Smooth muscle cell (in vitro differentiated cells): ENCODE measurements around the gene BACE2. TPM values are rescaled to one million over a fixed set of nuclear protein-coding genes. Genes with fewer than 3 reads are reported as not detected.

ENCODE experiments used
- DNase-seq: peaks from one replicate; lab custom pipeline; 2025; ENCODE audit not compliant: unreplicated experiment; lab: John Stamatoyannopoulos, UW
- H2AFZ ChIP-seq: fragments of 200-600 bp; sonication (generic); 2 replicates; pipeline ENCODE4 v1.6.0; 2016; ENCODE audit warnings: antibody characterized with exemption, low read depth, mild to moderate bottlenecking
- H3F3A ChIP-seq: fragments of 200-600 bp; sonication (generic); 2 replicates; pipeline ENCODE4 v1.6.0; 2017; ENCODE audit warnings: antibody characterized with exemption, low read depth
- H3K27ac ChIP-seq: fragments of 200-600 bp; sonication (generic); 2 replicates; pipeline ENCODE4 v1.5.1; 2016; ENCODE audit warnings: low read depth, mild to moderate bottlenecking
- H3K27me3 ChIP-seq: fragments of 200-600 bp; sonication (generic); 2 replicates; pipeline ENCODE4 v1.6.1; 2016; ENCODE audit warnings: low read depth, mild to moderate bottlenecking
- H3K36me3 ChIP-seq: fragments of 200-600 bp; sonication (generic); 2 replicates; pipeline ENCODE4 v1.5.1; 2016; ENCODE audit warnings: low read depth
- H3K4me1 ChIP-seq: fragments of 200-600 bp; sonication (generic); 2 replicates; pipeline ENCODE4 v1.5.1; 2016; ENCODE audit warnings: low read depth
- H3K4me2 ChIP-seq: fragments of 200-600 bp; sonication (generic); 2 replicates; pipeline ENCODE4 v1.6.0; 2016; ENCODE audit warnings: mild to moderate bottlenecking
- H3K4me3 ChIP-seq: fragments of 200-600 bp; sonication (generic); 2 replicates; pipeline ENCODE4 v1.5.1; 2016; ENCODE audit warnings: mild to moderate bottlenecking
- H3K79me2 ChIP-seq: fragments of 200-600 bp; sonication (generic); 2 replicates; pipeline ENCODE4 v1.6.0; 2016; ENCODE audit warnings: low read depth, mild to moderate bottlenecking
- H3K9ac ChIP-seq: fragments of 200-600 bp; sonication (generic); 2 replicates; pipeline ENCODE4 v1.6.0; 2016; ENCODE audit warnings: low read depth
- H3K9me3 ChIP-seq: fragments of 200-600 bp; sonication (generic); replicated peaks from 2 replicates; pipeline ENCODE4 v1.5.1; 2016; ENCODE audit warnings: low read depth
- H4K20me1 ChIP-seq: fragments of 200-600 bp; sonication (generic); 2 replicates; pipeline ENCODE4 v1.6.0; 2016; ENCODE audit warnings: low read depth
- WGBS: methylation state at CpG from one replicate; pipeline ENCODE4 v1.1.7; 2016; ENCODE audit warnings: low lambda C conversion rate; 5-methylcytosine and 5-hydroxymethylcytosine counted together
- polyA plus RNA-seq: library from polyadenylated mRNA; unstranded; fragments of >200 nt; fragmentation: Nextera tagmentation; extraction: Ambion mirVana; gene quantifications from 2 replicates; pipeline ENCODE4 v1.2.1, GENCODE V29; 2016
- total RNA-seq: library from RNA; depleted of rRNA; stranded (reverse); fragments of >200 nt; gene quantifications from 2 replicates; pipeline ENCODE4 v1.2.3, GENCODE V29; 2014
- TF ChIP-seq, protein P1 (sequence below): fragments of 200-600 bp; sonication (generic); IDR thresholded peaks from 2 replicates; pipeline ENCODE4 v1.5.1; 2017; ENCODE audit warnings: borderline replicate concordance, mild to moderate bottlenecking, antibody characterized with exemption; ENCODE audit not compliant: insufficient read depth, poor library complexity, severe bottlenecking

Gene BACE2
- total and polyA plus RNA-seq, 2 experiments from 2014 or later: 25.3 to 33.3 TPM

DNA sequence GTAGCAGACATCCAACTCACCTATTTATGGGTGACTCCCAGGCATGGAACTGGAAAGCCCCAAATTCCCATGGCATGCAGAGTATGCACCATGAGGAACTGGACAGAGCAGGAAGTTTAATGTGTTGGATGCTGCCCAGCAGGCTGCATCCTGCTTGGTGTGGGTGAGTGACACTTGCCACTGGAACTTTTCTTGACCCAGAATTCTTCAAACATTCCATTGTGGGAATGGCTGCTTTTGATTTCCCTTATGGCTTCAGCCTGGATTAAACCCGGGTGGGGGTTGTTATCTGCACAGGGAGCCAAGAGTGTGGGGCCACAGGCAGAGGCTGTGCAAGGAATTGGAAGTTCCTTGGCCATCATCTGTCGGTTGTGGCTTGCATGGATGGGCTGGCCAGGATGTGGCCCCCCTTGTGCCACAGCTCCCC is 26.9 kb upstream of the BACE2 start:
- no peak overlapping the region for H3K4me2 ChIP-seq
- H4K20me1 ChIP-seq: no peaks in the 10 kb centered on the region
- no peaks in the 10 kb centered on the region for H3K4me1 ChIP-seq
- no peaks in the 10 kb centered on the region for H3K27me3 ChIP-seq
- no peak overlapping the region for H3K4me3 ChIP-seq
- no peaks in the 10 kb centered on the region for H3K36me3 ChIP-seq
- no peaks in the 10 kb centered on the region for H3K9me3 ChIP-seq
- H3K79me2 ChIP-seq: no peaks in the 10 kb centered on the region
- no peak overlapping the region for H3K27ac ChIP-seq
- H2AFZ ChIP-seq: no peak overlapping the region
- no peak overlapping the region for H3K9ac ChIP-seq
- no peaks in the 10 kb centered on the region for H3F3A ChIP-seq
- DNase-seq: no peak
- TF ChIP-seq, protein P1, sequence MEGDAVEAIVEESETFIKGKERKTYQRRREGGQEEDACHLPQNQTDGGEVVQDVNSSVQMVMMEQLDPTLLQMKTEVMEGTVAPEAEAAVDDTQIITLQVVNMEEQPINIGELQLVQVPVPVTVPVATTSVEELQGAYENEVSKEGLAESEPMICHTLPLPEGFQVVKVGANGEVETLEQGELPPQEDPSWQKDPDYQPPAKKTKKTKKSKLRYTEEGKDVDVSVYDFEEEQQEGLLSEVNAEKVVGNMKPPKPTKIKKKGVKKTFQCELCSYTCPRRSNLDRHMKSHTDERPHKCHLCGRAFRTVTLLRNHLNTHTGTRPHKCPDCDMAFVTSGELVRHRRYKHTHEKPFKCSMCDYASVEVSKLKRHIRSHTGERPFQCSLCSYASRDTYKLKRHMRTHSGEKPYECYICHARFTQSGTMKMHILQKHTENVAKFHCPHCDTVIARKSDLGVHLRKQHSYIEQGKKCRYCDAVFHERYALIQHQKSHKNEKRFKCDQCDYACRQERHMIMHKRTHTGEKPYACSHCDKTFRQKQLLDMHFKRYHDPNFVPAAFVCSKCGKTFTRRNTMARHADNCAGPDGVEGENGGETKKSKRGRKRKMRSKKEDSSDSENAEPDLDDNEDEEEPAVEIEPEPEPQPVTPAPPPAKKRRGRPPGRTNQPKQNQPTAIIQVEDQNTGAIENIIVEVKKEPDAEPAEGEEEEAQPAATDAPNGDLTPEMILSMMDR: no peak
- 66% methylated on average over 2 of the region's 2 CpGs for WGBS

- Histone ChIP-seq H3K4me1 (no peaks in the 10 kb centered on the region), H3K27ac (no peak overlapping the region), H3K36me3 (no peaks in the 10 kb centered on the region), H3K79me2 (no peaks in the 10 kb centered on the region), H2AFZ (no peak overlapping the region), H4K20me1 (no peaks in the 10 kb centered on the region), H3K27me3 (no peaks in the 10 kb centered on the region), H3K9me3 (no peaks in the 10 kb centered on the region), H3K9ac (no peak overlapping the region), H3K4me3 (no peak overlapping the region), H3F3A (no peaks in the 10 kb centered on the region), H3K4me2 (no peak overlapping the region)
- no peak for DNase-seq
- TF ChIP-seq, protein P1: no peak
- 73% methylated on average over 15 of the region's 15 CpGs for WGBS
Observed at GRCh38 chr21:41142051-41142795, 25.7 kb upstream of the BACE2 start.

- H3K4me2 ChIP-seq: no peak overlapping the region
- H3F3A ChIP-seq: no peaks in the 10 kb centered on the region
- no peak overlapping the region for H3K27ac ChIP-seq
- H3K4me3 ChIP-seq: no peak overlapping the region
- H3K27me3 ChIP-seq: peaks cover 3% of the 10 kb centered on the region
- no peak for DNase-seq
- no peaks in the 10 kb centered on the region for H3K9me3 ChIP-seq
- no peaks in the 10 kb centered on the region for H3K36me3 ChIP-seq
- H3K4me1 ChIP-seq: no peaks in the 10 kb centered on the region
- H4K20me1 ChIP-seq: no peaks in the 10 kb centered on the region
- TF ChIP-seq, protein P1: no peak
- no peak overlapping the region for H3K9ac ChIP-seq
- no peaks in the 10 kb centered on the region for H3K79me2 ChIP-seq
- H2AFZ ChIP-seq: no peak overlapping the region
- WGBS: 90% methylated on average over 10 of the region's 10 CpGs
Observed at GRCh38 chr21:41143596-41144325, 24.2 kb upstream of the BACE2 start.
